T-helper 2 cell (primary cell): ENCODE results near the gene FXN.
"Not testable (repeated sequence)": the region's sequence is repeated elsewhere in the genome, so short reads cannot be mapped to it uniquely, and the experiment has no call there.

ENCODE experiments used
- DNase-seq, 5 experiments: peaks; one replicate each; pipeline versions ENCODE4 v3.0.0 to v3.0.0-alpha.2; 2012 to 2022

Gene FXN

GRCh38 chr9:69027355-69028097, 8.0 kb upstream of the FXN start:
- DNase-seq, result peak in 2 of 5 experiments; percentile 13 to 72

- DNase-seq, result peak in 3 of 5 experiments; percentile 12 to 72 (median 40)
These were observed 6.8 kb upstream of the FXN start for GRCh38 chr9:69028754-69029153.

- no peak for DNase-seq
These were observed 6.0 kb upstream of the FXN start for GRCh38 chr9:69029535-69029934.

- DNase-seq, result no peak
These were observed 4.5 kb upstream of the FXN start for GRCh38 chr9:69030851-69031645.

- DNase-seq, result no peak
These were observed 1.5 kb upstream of the FXN start for GRCh38 chr9:69034071-69034470.

GRCh38 chr9:69036309-69036708, 757 bp downstream of the FXN start:
- peak in 1 of 5 experiments; percentile 48 for DNase-seq

GRCh38 chr9:69036799-69037198, 1.2 kb downstream of the FXN start:
- DNase-seq, result no peak

- DNase-seq, result no peak
These were observed 5.1 kb downstream of the FXN start for GRCh38 chr9:69040646-69041045.

GRCh38 chr9:69044240-69045219, 9.0 kb downstream of the FXN start:
- DNase-seq, result peak in 1 of 5 experiments; percentile 69

GRCh38 chr9:69045821-69046220, 10.3 kb downstream of the FXN start:
- no peak for DNase-seq

GRCh38 chr9:69046723-69047122, 11.2 kb downstream of the FXN start:
- no peak for DNase-seq

- peak in 1 of 5 experiments; percentile 13 for DNase-seq
These were observed 11.8 kb downstream of the FXN start for GRCh38 chr9:69047371-69047770.

- DNase-seq, result no peak
These were observed 13.5 kb downstream of the FXN start for GRCh38 chr9:69049094-69049493.

- DNase-seq, result not testable (repeated sequence)
These were observed 15.4 kb downstream of the FXN start for GRCh38 chr9:69050936-69051335.

- no peak for DNase-seq
These were observed 19.4 kb downstream of the FXN start for GRCh38 chr9:69054989-69055388.

- no peak for DNase-seq
These were observed 20.8 kb downstream of the FXN start for GRCh38 chr9:69056191-69056815.

GRCh38 chr9:69058101-69058500, 22.5 kb downstream of the FXN start:
- DNase-seq, result no peak

- peak in 1 of 5 experiments; percentile 22 for DNase-seq
These were observed 25.2 kb downstream of the FXN start for GRCh38 chr9:69060766-69061165.

GRCh38 chr9:69062195-69062594, 26.6 kb downstream of the FXN start:
- DNase-seq, result no peak

- DNase-seq, result no peak
These were observed 28.3 kb downstream of the FXN start for GRCh38 chr9:69063839-69064238.

- DNase-seq, result no peak
These were observed 30.1 kb downstream of the FXN start for GRCh38 chr9:69065660-69066059.

GRCh38 chr9:69066955-69067354, 31.4 kb downstream of the FXN start:
- DNase-seq, result no peak
